Hepatocyte (in vitro differentiated cells): ENCODE data around the gene ATP5PB.

Experiments used
- EZH2 ChIP-seq: fragments of 200-600 bp; sonication (generic); IDR thresholded peaks from 2 replicates; pipeline ENCODE4 v1.6.1; 2016; ENCODE audit warnings: antibody characterized with exemption, mild to moderate bottlenecking, borderline replicate concordance
- EZH2phosphoT487 ChIP-seq: fragments of 200-600 bp; sonication (generic); IDR thresholded peaks from one replicate; pipeline ENCODE4 v1.6.1; 2018; ENCODE audit warnings: antibody characterized with exemption, mild to moderate bottlenecking, low read depth, moderate library complexity; ENCODE audit not compliant: unreplicated experiment, severe bottlenecking
- TF ChIP-seq, protein P1 (sequence below): fragments of 200-600 bp; sonication (generic); IDR thresholded peaks from 2 replicates; pipeline ENCODE4 v1.5.1; 2016; ENCODE audit warnings: antibody characterized with exemption, mild to moderate bottlenecking; ENCODE audit not compliant: poor library complexity

DNA sequence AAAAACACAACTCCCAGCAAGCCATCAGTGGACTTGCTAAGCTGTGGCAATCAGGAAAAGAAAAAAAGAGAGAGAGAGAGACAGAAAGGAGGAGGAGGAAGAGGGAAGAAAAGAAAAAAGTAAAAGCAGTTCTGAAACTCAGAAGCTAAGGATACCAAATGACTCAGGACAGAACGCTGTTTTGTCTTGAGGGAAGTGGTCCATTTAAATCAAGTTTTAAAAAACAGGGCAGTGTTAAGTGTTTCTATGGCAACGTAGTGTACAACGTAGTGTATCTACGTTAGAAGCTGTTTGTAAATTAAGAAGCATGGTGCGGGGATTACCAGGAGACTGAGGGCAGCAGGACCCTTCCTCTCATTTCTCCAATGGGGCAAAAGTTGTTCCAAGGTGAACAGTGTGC, 48.3 kb downstream of the ATP5PB start:
- TF ChIP-seq EZH2phosphoT487, result no peak
- no peak for TF ChIP-seq EZH2
- TF ChIP-seq, protein P1, sequence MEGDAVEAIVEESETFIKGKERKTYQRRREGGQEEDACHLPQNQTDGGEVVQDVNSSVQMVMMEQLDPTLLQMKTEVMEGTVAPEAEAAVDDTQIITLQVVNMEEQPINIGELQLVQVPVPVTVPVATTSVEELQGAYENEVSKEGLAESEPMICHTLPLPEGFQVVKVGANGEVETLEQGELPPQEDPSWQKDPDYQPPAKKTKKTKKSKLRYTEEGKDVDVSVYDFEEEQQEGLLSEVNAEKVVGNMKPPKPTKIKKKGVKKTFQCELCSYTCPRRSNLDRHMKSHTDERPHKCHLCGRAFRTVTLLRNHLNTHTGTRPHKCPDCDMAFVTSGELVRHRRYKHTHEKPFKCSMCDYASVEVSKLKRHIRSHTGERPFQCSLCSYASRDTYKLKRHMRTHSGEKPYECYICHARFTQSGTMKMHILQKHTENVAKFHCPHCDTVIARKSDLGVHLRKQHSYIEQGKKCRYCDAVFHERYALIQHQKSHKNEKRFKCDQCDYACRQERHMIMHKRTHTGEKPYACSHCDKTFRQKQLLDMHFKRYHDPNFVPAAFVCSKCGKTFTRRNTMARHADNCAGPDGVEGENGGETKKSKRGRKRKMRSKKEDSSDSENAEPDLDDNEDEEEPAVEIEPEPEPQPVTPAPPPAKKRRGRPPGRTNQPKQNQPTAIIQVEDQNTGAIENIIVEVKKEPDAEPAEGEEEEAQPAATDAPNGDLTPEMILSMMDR, result no peak
